Rectal smooth muscle tissue (tissue), 1 donor: ENCODE measurements around the gene ALPK3.
A peak's percentile ranks its signal among the peaks of the same experiment; 100 is the strongest.

Experiments used
- H3K27ac ChIP-seq: one replicate; pipeline ENCODE4 v1.7.0; 2013; ENCODE audit warnings: low read depth, low read length, inconsistent platforms
- H3K27me3 ChIP-seq: one replicate; pipeline ENCODE4 v1.7.0; 2013; ENCODE audit warnings: low read length; ENCODE audit not compliant: control insufficient read depth, insufficient read depth
- H3K36me3 ChIP-seq: one replicate; pipeline ENCODE4 v1.7.0; 2013; ENCODE audit warnings: low read length; ENCODE audit not compliant: control insufficient read depth, insufficient read depth
- H3K4me1 ChIP-seq: one replicate; pipeline ENCODE4 v1.7.0; 2013; ENCODE audit warnings: low read length; ENCODE audit not compliant: control insufficient read depth, insufficient read depth
- H3K4me3 ChIP-seq: one replicate; pipeline ENCODE4 v1.7.0; 2013; ENCODE audit warnings: low read length
- H3K9ac ChIP-seq: one replicate; pipeline ENCODE4 v1.7.0; 2013; ENCODE audit warnings: low read length

Gene ALPK3

DNA sequence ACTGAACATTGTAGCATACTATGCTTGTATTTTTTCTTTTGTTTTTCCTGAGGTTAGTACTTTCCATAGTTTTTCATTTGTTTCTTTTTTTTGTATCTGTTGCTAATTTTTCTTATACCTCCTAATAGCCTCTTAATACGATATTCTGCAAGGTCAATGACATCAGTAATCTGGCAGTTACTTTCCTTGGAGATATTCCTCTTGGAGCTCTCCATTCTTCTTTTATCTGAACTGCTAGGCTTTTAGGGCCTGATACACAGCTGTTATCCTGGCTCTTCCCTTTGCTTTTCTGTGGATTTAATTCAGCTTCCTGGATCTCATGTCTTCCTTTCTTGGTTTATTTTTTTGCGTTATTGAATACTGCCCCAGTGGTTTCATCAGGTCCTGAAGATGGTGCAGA lies 12.9 kb downstream of the ALPK3 start:
- Histone ChIP-seq H3K27me3 (no peaks in the 10 kb centered on the region), H3K4me1 (peaks cover 12% of the 10 kb centered on the region), H3K9ac (no peak overlapping the region), H3K36me3 (no peaks in the 10 kb centered on the region), H3K4me3 (no peak overlapping the region), H3K27ac (no peak overlapping the region)

DNA sequence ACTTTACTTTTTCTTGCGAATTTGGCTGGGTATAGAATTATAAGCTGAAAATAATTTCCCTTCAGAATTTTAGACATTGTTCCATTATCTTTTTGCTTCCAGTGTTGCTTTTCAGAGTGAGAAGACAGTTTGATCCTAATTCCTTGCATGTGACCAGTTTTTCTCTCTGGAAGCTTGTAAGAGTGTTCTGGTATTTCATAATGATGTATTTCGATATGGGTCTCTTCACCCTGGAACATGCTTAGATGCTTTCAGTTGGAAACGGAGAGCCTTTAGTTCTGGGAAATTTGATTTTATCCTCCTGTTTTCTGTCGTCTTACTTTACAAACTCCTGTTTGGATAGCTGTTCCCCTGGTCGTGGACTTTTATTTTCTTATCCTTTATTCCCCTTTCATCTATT lies 13.9 kb downstream of the ALPK3 start:
- no peak overlapping the region for H3K4me3 ChIP-seq
- no peak overlapping the region for H3K9ac ChIP-seq
- H3K4me1 ChIP-seq: peaks cover 12% of the 10 kb centered on the region
- peak overlapping the region; percentile 13 for H3K27ac ChIP-seq
- H3K36me3 ChIP-seq: no peaks in the 10 kb centered on the region
- H3K27me3 ChIP-seq: no peaks in the 10 kb centered on the region

DNA sequence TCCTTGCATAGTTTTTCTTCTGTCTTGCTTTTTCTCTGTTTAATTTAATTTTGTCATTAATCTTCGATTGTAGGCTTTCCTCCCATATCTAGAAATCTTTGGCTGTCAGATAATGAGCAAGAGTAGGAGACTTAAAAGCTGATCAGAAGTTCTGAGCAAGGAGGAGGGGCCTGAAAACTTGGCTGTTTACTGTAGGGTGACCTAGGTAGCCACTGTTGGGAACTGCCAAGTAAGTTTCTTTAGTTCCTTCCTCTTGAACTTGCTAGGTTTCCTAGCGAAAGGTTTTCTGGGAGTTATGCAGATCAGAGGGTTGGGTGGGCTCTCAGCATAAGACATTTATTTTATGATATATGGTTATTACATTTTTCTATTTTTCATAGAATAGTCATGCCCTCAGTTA lies 14.5 kb downstream of the ALPK3 start:
- H3K27me3 ChIP-seq: no peaks in the 10 kb centered on the region
- peaks cover 12% of the 10 kb centered on the region for H3K4me1 ChIP-seq
- no peak overlapping the region for H3K9ac ChIP-seq
- H3K27ac ChIP-seq: peak overlapping the region; percentile 13
- no peak overlapping the region for H3K4me3 ChIP-seq
- H3K36me3 ChIP-seq: no peaks in the 10 kb centered on the region

DNA sequence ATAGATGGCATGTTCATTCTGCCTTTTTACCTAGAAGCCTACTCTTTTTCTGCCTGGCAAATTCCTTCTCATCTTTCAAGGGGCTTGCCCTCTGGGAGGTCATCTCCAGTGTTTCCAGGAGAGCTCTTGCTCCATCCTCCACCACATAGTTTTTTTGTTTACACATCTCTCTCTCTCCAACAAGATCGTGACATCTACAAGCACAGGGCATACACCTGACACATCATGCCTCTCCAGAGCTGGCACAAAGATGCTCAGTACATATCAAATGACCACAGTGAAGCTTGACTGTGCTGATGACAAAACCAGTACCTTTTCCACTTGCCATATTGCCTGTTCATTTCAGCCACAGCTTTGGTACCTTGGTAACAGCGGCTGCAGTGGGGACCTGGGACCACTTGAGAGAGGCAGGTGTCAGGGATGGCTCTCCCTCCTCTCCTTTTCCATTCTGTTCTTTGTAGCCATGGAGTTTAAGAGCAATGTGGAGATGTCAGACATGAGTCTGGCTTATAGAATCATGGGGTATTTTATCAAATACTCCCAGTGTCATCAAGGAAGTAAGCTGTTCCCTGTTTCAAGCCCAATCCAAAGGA lies 15.4 kb downstream of the ALPK3 start:
- no peak overlapping the region for H3K4me3 ChIP-seq
- H3K36me3 ChIP-seq: no peaks in the 10 kb centered on the region
- peaks cover 12% of the 10 kb centered on the region for H3K4me1 ChIP-seq
- no peak overlapping the region for H3K9ac ChIP-seq
- no peaks in the 10 kb centered on the region for H3K27me3 ChIP-seq
- no peak overlapping the region for H3K27ac ChIP-seq

DNA sequence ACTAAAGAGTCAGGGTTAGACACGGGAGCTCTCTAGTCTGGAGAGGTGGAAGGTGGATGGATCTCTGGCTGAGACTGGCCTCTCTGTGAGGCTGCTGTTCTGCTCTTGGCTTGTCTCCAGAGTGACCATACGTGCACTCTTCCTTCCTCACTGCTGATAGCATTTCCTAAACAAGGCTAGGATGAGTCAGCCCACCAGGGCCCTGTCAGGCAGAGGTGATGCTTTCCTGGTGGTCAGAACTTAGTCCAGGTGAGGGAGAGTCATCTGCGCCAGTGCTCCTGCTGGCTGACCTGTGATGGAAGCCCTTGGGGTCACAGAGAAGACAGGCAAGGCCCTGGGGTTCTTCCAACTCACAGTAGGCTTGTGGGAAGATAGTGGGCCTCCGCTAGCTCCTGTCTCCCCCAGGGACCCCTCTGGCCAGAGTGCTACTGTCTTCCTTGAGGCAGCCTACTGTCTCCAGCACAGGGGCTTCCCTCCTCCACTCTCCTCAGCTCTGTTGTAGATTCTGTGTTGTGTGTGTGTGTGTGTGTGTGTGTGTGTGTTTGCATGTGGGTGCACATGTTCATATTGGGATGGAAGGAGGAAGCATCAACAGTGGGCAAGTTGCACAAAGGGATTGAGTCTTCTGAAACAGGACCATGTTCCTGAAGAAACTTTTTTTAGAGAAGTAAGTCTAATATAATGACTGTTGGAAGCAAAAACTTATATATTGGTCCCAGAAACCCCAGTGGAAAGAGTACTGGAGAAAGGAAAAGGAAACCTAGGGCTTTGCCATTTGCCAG lies 16.5 kb downstream of the ALPK3 start:
- no peaks in the 10 kb centered on the region for H3K36me3 ChIP-seq
- no peak overlapping the region for H3K27ac ChIP-seq
- no peaks in the 10 kb centered on the region for H3K27me3 ChIP-seq
- no peak overlapping the region for H3K9ac ChIP-seq
- H3K4me3 ChIP-seq: no peak overlapping the region
- H3K4me1 ChIP-seq: peaks cover 9% of the 10 kb centered on the region

DNA sequence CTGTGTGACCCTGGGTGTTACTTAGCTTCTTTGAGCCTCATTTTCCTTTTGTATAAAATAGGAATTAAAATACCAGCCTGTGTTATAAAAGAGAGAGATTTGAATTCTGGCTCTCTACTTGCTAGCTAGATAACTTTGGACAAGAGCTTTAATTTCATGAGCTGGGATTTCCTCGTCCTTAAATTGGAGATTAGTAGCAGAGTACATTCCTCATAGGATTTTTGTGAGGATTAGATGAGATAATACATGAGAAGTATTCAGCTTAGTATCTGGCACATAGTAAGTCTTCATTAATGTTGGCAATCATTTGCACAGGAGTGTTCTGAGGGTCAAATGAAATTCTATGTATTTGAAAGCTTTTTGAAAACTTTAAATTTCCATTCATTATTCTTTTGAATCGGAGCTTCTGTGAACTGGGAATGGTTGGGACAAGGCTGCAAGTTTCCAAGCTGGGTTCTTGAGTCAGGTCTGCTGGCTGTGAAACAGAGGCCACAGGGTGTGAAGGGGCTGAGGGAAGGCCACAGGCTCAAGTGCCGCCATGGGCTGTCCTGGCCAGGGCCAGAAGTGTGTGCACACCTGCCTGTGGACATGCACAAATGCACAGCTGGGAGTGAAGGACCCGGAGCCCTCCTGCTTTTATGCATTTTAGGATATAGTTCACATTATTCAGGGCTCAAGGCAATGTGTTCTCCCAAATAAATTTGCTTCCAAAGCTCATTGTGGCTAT lies 17.2 kb downstream of the ALPK3 start:
- Histone ChIP-seq H3K9ac (no peak overlapping the region), H3K36me3 (no peaks in the 10 kb centered on the region), H3K4me3 (no peak overlapping the region), H3K27me3 (no peaks in the 10 kb centered on the region), H3K27ac (no peak overlapping the region), H3K4me1 (peaks cover 12% of the 10 kb centered on the region)

DNA sequence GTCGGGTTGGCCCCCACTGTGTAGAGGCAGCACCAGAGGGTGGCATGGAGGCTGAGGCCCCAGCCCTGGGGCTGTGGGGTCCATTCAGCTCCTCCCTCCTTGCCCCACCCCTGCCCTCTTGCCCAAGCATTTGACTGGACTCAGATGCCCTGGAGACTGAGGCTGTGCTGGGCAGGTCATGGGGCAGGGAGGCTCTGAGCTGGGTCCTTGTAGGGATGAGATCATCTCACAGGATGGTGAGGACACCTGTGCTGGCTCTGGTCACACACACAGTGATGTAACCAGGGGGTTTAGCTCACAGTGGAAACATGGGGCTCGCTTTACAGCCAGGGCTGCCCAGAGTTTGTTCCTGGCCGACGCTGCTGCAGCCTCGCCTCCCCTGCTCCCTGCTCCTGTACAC lies 17.8 kb downstream of the ALPK3 start:
- Histone ChIP-seq H3K36me3 (no peaks in the 10 kb centered on the region), H3K4me3 (no peak overlapping the region), H3K9ac (no peak overlapping the region), H3K27me3 (no peaks in the 10 kb centered on the region), H3K4me1 (peaks cover 12% of the 10 kb centered on the region), H3K27ac (no peak overlapping the region)

DNA sequence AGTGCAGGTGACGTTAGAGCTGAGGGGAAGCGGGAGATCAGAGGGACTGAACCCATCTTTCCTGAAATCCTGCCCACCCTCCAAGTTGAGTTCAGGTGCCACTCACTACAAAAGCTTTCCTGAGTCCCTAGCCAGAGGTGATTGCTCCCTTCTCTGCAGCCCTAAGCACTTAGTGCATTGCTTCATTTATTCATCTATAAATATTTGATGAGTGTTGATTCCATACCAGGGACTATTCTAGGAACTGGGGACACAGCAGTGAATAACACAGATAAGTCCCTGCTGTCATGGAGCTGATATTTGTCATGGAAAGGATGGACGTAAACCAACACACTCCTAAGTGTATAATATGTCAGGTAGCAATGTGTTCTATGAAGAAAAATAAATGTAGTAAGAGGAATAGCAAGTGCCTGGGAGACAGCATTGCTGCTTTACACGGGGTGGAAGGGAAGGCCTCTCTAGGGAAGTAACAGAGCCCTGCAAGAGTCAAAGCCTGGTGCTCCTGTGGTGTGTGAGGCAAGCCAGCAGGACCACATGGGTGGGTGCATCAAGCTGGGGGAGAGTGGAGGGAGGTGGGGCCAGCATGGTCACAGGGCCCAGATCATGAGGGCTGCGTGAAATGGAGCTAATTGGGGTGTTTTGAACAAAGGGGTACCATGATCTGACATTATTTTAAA lies 18.6 kb downstream of the ALPK3 start:
- Histone ChIP-seq H3K36me3 (no peaks in the 10 kb centered on the region), H3K9ac (no peak overlapping the region), H3K4me3 (no peak overlapping the region), H3K27me3 (no peaks in the 10 kb centered on the region), H3K27ac (no peak overlapping the region), H3K4me1 (peaks cover 19% of the 10 kb centered on the region)

DNA sequence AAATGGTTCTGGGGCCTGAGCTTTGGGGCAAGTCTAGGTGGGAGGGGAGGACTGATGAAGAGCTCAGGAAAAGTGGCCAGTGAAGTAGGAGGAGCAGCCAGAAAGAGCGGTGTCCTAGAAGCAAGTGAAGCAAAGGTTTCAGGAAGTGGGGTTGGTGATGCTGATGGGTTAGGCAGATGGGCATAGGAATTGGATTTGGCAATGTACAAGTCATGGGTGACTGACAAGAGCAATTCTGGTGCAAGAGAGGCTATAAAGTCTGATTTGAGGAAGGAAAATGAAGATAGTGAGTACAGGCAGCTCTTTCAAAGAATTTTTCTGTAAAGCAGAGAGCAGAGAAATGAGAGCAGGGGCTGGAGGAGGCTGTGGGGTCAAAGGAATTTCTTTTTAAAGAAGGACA lies 19.7 kb downstream of the ALPK3 start:
- no peak overlapping the region for H3K27ac ChIP-seq
- H3K4me3 ChIP-seq: no peak overlapping the region
- peaks cover 25% of the 10 kb centered on the region for H3K4me1 ChIP-seq
- no peak overlapping the region for H3K9ac ChIP-seq
- no peaks in the 10 kb centered on the region for H3K27me3 ChIP-seq
- H3K36me3 ChIP-seq: no peaks in the 10 kb centered on the region

DNA sequence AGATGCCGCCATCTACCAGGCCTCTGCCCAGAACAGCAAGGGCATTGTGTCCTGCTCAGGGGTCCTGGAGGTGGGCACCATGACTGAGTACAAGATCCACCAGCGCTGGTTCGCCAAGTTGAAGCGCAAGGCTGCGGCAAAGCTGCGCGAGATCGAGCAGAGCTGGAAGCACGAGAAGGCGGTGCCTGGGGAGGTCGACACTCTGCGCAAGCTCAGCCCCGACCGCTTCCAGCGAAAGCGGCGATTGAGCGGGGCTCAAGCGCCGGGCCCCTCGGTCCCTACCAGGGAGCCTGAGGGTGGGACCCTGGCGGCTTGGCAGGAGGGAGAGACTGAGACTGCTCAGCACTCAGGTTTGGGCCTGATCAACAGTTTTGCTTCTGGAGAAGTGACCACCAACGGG lies 22.6 kb downstream of the ALPK3 start:
- peak overlapping the region; percentile 76 for H3K27ac ChIP-seq

DNA sequence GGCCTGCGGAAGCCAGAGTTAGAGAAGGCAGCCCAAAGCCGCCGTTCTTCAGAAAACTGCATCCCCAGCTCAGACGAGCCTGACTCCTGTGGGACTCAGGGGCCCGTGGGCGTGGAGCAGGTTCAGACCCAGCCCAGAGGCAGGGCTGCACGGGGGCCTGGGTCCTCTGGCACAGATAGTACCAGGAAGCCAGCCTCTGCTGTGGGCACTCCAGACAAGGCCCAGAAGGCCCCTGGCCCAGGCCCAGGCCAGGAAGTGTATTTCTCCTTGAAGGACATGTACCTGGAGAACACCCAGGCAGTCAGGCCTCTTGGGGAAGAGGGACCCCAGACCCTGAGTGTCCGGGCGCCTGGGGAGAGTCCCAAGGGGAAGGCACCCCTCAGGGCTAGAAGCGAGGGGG lies 23.1 kb downstream of the ALPK3 start:
- Histone ChIP-seq H3K4me1 (peaks cover 18% of the 10 kb centered on the region), H3K4me3 (no peak overlapping the region), H3K27me3 (no peaks in the 10 kb centered on the region), H3K36me3 (no peaks in the 10 kb centered on the region), H3K27ac (peak overlapping the region; percentile 76), H3K9ac (no peak overlapping the region)

More for the DNA sequence above, 22.6 kb downstream of the ALPK3 start:
- H3K4me3 ChIP-seq: no peak overlapping the region
- no peak overlapping the region for H3K9ac ChIP-seq
- H3K4me1 ChIP-seq: peaks cover 16% of the 10 kb centered on the region
- H3K27me3 ChIP-seq: no peaks in the 10 kb centered on the region
- no peaks in the 10 kb centered on the region for H3K36me3 ChIP-seq

DNA sequence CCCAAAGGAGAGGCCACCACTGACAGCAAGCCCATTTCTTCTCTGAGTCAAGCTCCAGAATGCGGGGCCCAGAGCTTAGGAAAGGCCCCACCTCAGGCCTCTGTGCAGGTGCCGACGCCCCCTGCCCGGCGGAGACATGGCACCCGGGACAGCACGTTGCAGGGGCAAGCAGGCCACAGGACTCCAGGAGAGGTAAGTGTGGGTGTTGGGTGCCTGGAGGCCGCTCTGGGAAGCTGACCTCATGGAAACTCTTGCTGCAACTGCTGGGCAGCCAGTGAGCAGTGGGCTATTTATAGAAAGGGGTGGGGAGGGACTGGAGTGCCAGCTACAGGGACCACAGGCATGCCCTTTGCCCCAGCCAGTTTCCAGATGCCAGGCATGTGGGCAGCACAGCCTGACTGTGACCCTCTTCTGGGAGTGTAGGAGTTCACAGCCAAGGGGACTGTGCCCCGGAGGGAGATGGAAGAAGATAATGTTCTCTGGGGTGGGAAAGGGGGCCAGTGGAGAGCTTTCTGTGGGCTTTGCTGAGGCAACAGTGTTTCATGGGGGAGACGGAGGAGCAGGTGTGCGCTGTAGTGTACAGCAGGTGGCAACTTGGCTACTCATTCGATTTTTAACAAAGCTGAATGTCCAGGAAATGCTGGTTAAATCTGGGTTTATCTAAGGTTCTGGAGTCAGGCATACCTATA lies 23.7 kb downstream of the ALPK3 start:
- Histone ChIP-seq H3K36me3 (no peaks in the 10 kb centered on the region), H3K4me1 (peaks cover 18% of the 10 kb centered on the region), H3K27me3 (no peaks in the 10 kb centered on the region), H3K9ac (peak overlapping the region; percentile 24), H3K4me3 (no peak overlapping the region), H3K27ac (peak overlapping the region; percentile 76)
